ENCODE results near the gene AMELY.
"Not testable (repeated sequence)": the region's sequence is repeated elsewhere in the genome, so short reads cannot be mapped to it uniquely, and the experiment has no call there.

Gene AMELY, protein sequence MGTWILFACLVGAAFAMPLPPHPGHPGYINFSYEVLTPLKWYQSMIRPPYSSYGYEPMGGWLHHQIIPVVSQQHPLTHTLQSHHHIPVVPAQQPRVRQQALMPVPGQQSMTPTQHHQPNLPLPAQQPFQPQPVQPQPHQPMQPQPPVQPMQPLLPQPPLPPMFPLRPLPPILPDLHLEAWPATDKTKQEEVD

DNA sequence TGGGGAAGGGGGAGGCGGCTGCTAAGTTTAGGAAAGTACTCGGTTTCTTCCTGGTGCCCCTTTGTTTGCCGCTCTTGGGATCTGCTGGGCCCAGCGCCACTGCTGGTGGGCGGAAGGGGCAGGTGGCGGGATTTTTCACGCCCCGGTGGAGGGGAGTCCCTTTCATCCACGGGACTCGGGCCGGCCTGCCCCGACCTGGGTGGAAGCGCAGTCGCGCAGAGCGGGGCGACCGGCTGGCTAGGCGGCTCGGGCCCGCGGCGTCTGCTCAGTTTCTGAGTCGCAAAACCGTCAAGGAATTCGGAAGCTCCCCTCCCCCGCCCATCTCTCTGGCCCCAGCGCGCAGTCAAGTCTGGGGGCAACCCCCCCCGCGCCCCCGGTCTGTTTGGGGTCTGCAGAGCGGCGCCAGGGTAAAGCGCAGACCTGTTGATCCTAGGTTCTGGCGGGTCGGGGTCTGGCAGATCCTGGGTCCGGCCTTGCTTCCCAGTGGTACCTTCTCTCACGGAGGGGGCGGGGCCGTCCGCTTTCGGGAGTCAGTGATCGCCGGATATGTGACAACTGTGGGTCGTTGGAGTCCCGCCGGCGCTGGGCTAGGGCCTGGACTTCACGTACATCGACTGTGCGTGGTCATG, at the start of gene AMELY:
Gene AMELY, minus strand, starts transcription at position 500 of the 629 bp plus-strand sequence. CDS start 39,144 bp downstream, outside the sequence.
- DNase-seq: no peak

GRCh38 chrY:6949947-6950346, 38.4 kb upstream of the AMELY start:
- DNase-seq: no peak

DNA sequence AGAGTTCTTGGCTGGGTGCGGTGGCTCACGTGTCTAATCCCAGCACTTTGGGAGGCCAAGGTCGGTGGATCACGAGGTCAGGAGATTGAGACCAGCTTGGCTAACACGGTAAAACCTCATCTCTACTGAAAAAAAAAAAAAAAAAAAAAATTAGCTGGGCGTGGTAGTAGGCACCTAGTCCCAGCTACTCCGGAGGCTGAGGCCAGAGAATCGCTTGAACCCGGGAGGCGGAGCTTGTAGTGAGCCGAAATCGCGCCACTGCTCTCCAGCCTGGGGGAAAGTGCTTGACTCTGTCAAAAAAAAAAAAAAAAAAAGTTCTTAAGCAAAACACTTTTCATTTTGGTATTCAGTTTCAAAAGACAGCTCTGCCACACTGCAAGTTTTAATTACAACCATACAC, 36.8 kb upstream of the AMELY start:
- DNase-seq: no peak

GRCh38 chrY:6947695-6948094, 36.1 kb upstream of the AMELY start:
- no peak for DNase-seq

DNA sequence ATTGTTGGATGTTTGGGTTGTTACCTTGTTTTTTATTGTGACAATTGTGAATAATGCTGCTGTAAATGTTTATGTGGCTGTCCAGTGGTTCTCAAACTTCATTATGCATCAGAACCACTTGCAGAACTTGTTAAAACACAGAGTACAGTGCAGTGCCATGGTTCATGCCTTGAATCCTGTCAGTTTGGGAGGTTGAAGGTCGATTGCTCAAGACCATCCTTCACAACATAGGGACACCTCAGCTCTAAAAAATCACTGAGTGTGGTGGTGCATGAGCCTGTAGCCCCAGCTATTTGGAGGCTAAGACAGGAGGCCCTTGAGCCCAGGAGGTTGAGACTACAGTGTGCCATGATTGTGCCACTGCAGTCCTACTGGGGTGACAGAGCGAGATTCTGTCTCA, 23.9 kb upstream of the AMELY start:
- no peak for DNase-seq

DNA sequence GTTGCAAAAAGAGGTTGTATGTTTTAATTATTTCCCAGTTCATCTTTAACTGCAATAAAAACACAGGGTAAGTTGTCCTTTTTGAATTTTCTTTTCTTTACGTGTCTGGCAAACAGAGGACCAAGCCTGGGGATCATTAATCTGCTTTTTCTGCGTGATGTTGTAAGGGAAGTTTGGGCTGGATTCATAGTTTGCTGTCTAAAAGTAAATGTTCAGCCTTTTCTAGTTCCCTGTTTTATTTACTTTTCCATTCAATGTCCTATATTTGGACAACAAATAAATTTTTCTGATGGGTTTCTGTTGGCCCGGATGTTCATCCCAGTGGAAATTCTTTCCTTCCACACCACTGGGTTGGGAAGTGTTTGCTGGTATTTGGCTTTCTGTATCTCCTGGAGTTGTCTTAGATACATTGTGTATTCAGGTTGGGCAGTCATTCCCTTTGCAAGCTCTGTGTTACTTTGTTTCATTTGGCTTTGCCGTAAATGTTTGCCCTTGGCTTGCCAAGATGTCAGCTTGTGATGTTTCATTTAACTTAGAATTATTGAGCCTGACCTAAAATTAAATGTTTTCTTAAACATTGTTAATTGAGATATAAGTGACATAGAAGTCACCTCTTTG, 20.3 kb upstream of the AMELY start:
- no peak for DNase-seq

GRCh38 chrY:6929237-6929636, 17.7 kb upstream of the AMELY start:
- DNase-seq: no peak

- no peak for DNase-seq
Measured at GRCh38 chrY:6928265-6928664, 16.7 kb upstream of the AMELY start.

GRCh38 chrY:6921061-6921460, 9.5 kb upstream of the AMELY start:
- no peak for DNase-seq

- DNase-seq: no peak
Measured at GRCh38 chrY:6913362-6913761, 1.8 kb upstream of the AMELY start.

DNA sequence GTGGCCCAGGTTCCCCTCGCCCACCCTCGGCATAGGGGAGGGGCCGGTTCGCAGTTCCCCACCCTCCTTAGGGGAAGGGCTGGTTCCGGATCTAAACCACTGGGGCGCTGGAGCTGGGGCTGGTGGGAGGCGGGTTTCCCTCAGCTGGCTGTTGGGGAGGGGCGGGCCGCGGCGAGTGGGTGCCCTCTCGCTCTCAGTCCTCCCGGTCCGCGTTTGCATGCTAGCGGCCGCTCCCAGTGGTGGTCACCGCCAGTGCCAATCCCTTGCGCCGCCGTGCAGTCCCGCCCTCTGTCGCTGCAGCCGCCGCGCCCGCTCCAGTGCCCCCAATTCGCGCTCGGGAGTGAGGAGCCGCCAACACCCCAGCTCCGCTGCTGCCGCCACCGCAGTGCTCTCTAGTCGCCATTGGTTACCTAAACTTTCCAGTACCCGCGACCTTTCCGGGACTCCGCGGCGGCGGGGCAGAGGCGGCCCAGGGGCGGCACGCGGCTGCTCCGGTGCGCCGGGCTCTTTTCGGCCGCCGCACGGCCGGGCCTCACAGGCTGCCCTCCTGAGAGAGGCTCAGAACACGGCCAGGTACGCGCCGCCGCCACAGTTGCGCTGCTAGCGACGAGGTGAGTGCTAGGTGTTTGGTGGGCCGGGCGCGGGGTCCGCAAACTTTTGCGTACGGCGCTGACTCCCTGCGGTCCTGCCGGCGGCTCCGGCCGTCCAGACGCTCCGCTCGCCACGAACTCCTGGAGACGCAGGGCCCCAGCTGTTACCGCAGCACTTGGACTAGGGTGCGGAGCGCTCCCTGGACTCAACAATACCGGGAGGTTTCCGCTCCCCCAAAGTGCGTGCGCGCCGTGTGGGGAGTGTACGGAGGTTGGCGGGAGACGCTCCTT, 940 bp downstream of the AMELY start, which contains the start of gene TBL1Y:
Gene TBL1Y, plus strand, starts transcription at position 326 of the 881 bp plus-strand sequence. CDS start 114,388 bp downstream, outside the sequence.
- no peak for DNase-seq

DNA sequence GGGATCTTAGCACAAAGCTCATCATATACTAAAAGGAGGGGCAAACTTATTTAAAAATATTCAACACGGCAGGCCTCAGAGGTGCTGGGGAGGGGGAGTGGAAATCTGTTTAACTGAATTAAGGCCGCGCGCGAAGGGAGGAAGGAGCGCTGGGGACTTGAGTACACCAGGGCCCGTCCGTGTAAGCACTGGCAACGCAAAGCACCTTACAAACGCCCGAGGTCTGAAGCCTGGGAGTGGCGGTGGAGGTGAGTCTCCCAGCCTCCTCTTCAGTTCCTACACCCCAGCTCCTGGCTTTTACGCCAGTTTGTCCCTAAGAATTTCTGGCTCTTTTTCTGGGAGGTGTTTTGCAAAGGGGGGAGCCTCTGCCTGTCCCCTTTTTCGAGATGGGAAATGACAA, 1.7 kb downstream of the AMELY start:
- no peak for DNase-seq

DNA sequence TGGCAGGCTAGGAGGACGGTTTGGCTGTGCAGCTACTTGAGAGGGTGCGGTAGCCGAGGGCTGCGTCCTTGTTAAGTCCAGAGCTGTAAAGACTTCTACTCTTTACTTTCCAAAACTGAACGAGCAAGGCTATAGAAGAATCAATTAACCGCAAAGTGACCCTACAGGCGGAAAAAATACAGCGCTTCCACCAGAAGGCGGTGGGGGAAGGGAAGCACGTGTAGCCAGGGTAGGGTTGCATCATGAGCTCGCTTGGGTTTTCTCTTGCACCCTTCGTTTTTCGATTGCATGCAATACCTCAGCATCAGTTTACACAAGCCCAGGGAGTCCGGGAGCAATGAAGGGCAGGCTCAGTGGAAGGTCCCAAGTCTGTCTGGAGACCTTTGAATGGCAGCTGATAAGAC, 2.4 kb downstream of the AMELY start:
- DNase-seq: no peak

- not testable (repeated sequence) for DNase-seq
Measured at GRCh38 chrY:6908021-6908420, 3.5 kb downstream of the AMELY start.

DNA sequence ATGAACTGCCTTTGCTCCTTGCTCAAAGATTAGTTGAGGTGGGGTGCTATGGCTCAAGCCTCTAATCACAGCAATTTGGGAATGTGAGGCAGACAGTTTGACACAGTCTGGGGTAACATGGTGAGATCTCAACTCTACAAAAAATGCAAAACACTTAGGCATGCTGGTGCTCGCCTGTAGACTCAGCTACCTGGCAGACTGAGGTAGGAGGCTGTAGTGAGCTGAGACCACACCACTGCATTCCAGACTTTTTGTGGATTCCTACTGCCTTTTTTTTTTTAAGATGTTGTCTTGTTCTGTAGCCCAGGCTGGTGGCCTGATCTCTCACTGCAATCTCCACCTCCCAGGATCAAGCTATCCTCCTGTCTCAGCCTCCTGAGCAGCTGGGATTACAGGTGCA, 4.0 kb downstream of the AMELY start:
- DNase-seq: no peak

GRCh38 chrY:6902116-6902515, 9.4 kb downstream of the AMELY start:
- not testable (repeated sequence) for DNase-seq

DNA sequence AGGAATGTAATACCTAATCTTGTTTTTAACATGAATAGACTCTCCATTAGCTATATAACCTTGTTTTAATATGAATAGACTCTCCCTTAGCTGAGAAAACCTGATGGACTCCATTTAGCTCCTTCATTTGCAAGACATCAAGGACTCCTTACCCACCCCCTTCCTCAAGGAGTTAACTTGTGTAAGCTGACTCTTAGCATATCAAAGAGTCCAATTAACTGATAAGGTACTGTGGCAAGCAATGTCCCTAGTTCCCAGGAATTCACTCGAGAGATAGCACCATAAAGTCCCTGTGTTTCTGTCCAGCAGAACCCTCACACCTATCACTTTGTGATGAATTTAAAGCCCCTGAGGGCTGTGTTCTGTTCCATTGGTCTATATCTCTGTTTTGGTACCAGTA, 16.3 kb downstream of the AMELY start:
- DNase-seq: no peak

- DNase-seq: no peak
Measured at GRCh38 chrY:6894496-6894895, 17.1 kb downstream of the AMELY start.

DNA sequence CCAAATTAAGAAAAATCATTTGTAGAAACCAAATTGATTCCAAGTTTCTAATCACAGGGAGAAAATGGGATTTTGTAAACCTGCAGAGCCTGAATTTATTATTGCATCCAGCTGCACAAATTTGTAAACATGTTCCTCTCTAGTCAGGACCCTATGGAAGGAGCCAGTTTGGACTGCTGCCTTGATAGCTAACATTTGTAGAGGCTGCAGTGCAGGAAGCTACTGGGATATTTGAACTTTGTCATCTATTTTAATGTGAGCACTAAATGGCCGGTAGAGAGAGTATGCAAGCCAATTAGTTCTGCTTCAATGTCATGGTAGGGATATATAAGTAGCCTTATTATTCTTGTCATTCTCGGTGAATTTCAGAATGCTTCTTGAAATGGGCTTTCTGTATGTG, 62.2 kb downstream of the AMELY start:
- DNase-seq: no peak

GRCh38 chrY:6842650-6843049, 68.9 kb downstream of the AMELY start:
- DNase-seq: not testable (repeated sequence)

Data from NCI-H748 treated with DMSO at 0.1 percent for 48 hours (cell line).